GM18498 (cell line): Measurements from ENCODE around the gene FCN2.

Experiments used
- ATAC-seq: cut with Tn5 transposase; IDR thresholded peaks from one replicate; pipeline ENCODE4 v1.9.1; 2021; ENCODE audit warnings: mild to moderate bottlenecking, moderate library complexity; ENCODE audit not compliant: unreplicated experiment

FCN2 gene

DNA sequence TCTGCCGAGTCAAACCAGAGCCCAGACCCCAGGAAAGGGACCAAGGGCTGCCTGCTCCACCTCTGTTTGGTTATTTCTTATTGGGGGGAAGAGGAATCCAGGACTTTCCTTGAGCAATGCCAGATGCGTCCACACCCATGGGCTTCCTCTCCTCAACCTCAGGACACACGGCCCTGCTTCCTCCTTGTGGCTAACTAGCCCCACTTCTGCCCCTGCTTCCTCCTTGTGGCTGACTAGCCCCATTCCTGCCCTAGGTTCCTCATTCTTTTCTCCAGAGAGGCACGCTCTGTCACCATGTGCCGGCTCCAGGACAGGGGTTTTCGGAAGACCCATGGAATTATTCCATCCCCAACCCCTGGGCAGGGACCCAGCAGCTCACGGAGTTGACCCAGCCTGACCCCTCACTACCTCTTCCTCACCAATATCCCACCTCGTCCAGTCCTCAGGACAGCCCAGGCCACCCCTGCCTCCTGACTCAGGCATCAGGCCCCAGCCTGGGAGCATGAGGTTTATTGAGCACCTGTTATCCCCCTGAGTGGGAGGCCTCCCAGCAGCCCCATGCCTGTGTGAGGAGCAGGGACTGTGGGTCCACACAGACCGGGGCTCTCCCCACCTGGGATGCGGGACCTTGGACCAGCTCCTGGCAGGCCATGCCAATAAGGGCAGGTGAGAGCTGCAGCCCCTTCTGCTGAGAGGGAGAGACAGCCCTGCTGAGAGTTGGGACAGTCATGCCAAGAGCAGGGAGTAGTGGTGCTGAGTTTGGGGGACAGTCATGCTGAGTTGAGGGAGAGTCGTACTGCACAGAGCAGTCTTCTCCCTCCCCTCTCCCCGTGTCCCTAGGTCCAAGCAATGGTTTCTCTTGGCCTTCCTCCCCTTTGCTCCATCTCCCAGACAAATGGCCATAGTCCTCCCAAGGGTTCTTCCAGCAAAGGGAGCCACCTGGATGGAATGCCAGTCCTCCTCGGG is 48.9 kb downstream of the FCN2 start:
- no peak for ATAC-seq

DNA sequence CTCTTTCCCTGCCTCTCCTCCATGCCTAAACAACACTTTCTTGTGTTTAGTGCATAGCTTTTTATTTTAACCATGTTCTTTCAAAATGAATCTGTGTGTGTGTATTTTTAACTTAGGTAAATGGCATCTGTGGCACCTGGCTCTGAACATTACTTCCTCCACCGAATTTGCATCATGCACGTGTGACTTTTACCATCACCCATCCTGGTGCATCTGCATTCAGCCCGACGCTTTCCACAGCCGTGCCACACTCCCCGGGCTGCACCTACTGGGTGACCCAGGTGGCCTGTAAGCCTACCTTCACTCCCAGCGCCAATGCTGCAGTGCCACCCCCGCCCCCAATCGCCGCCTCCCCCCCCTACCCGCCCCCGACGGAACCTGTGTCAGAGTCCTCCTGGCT is 49.8 kb downstream of the FCN2 start:
- peak; percentile 75 for ATAC-seq

DNA sequence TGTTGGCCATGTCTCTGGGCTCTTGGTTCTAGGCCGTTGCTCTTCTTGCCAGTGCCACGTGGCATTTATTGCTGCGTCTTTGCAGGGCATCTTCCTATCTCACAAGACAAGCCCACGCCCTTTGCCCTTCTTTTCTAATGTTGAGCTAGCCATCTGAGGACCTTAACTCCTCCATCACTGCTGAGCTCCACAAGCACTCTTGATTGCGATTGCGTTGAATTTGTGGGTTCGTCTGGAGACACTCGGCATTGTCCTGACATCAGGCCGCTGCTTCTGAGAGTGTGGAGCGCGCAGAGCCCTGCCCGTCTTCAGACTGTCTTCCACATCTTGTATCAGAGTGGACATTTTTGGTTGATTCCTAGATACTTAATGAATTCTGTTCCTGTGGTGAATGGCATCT is 51.6 kb downstream of the FCN2 start:
- ATAC-seq, result no peak

DNA sequence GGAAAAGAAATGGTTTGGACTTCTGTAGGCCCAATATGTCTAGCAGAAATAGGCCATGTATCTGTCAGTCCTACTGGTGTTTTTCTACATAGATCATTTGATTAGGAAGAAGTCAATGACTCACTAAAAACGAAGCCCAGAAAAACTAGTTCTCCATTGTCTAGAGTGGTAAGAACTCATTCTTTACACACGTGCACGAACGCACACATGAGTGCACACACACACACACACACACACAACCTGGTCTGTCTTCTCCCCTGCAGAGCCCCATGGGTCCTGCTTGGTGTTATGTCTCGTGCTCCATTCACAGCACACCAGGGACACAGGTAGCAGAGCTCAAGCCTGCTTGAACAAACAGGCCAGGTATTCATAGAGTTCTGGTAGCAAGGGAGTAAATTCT is 52.0 kb downstream of the FCN2 start:
- ATAC-seq, result no peak

DNA sequence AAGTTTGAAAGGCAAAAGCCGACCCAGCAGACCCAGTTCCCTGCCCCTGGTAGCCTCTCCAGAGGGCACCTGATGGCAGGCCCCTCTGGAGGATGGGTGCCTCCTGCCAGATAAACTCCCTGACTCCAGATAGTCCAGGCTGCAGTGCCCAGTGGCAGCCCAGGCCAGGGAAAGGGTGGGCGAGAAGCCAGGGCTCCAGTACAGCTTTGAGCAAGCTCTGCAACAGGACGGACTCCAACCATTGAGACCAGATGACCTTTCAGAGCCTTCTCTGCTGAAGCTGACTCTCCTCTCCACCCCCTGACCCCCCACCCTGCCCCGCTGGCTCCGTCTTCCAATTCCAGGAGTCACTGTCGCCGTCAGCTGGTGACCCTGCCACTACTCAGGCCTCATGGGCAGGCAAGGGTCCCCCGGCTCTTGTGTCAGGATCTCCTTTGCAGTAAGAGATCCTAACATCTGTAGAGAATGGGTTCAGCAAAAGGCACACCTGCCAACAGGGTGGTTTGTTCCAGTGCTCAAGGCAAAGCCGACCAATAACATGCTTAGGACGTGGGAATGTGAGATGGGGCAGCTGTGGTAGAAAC is 52.6 kb downstream of the FCN2 start:
- no peak for ATAC-seq

DNA sequence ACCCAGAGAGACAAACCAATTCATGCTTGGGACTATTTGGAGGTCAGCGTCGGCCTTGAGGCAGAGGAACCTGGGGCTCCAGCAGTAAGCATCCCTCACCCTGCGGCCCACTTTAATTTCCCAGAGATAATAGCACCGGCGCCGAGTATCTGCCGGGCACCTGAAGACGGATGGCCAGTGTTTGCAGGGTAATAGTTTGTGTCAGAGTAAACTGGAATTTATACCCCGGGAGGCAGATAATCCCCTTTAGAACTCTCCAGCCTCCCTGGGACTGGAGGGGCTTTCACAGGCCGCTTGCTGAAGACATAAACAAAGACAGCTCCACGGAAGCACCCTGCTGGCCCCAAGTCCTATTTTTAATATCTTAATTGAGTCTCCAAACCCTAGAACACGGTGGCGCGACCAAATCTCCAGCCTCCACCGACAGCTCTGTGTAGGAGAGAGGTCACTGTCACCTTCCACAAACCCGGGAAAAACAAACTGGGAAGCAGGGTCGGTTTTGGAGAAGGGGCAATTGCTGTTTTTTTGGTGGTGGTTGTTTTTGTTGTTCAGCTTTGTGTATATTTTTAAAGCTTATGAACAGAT is 54.5 kb downstream of the FCN2 start:
- no peak for ATAC-seq

DNA sequence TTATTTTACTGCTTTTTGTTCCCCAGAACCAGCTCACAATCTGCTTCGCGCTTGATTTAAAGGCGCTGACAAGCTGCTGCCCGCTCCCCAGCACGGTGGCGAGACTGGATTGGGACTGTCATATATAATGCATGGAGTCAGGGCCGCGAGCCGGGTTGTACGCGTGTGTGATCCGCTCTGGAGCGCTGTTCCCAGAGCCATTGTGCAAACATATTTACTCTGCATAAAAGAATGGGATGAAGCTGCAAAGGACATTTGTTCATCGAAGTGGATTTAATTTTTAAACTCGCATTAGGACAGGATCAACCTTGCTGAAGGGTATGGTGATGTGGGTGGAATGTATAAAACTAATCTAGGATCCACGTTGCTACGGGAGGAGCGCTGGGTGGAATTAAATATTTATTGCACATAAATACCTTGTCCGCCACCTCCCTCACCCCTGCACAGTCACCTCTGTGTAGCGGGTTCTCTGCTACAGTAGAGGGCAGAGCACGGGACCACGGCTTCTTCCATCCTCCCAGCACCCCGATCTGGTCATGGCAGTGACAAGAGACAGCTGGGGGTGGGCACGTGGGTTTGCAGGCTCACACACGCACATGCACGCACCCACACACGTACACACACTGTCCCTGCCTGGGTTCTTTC is 55.2 kb downstream of the FCN2 start:
- no peak for ATAC-seq

DNA sequence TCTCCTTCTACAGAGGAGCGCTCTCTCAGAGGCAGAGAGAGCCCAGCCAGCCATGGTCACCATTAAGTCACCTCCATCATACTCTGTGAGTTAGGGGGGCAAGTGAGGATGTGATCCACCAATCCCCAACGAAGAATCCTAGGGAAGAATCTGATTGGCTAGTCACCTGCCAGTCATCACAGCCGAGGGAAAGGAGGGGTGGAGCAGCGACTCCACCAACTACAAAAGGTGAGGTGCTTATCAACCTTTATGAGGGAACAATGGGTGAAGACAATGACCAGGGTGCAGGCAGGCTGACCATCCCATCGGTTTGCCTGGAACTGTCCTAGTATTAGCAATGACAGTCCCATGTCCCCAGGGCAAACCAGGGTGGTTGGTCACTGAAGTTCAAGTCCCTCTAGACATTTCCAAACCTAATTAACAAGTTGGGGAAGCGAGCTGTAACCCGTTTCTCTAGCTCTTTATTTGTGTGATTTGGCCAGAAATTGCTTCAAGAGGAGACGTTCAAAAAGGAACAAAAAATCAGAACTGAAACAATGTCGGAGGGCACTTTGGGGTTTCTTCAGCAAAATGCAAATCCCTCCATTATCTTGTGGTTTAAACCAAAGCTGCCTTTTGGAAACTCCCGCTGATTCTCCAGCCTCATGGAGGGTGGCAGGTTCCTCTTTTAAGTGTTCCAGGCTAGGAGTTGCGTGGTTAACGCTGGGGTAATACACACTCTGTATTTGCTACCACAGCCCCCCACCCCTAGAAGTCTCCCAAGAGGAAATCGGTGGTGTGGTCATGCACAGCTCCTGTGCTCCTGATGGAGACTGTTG is 55.9 kb downstream of the FCN2 start:
- peak; percentile 51 for ATAC-seq
